Breast epithelium (tissue), 4 donors: ENCODE data around the gene ANKS3. TPM values are rescaled to one million over a fixed set of nuclear protein-coding genes. Genes with fewer than 3 reads are reported as not detected.
A peak's percentile ranks its signal among the peaks of the same experiment; 100 is the strongest.

Experiments used
- DNase-seq, 2 donors: peaks; one replicate each; pipeline ENCODE4 v3.0.0-alpha.2; 2019; ENCODE audit warnings: low spot score in 2 of 2
- H3K27ac ChIP-seq, 2 donors: fragments of 200-600 bp; sonication (generic) in 1 of 2; one replicate each; pipeline ENCODE4 v1.5.1; 2016 to 2019; ENCODE audit warnings: mild to moderate bottlenecking in 1 of 2
- H3K27me3 ChIP-seq, 2 donors: fragments of 200-600 bp; sonication (generic) in 1 of 2; one replicate each; pipeline versions ENCODE4 v1.5.1 to v1.6.0; 2017 to 2019; ENCODE audit warnings: control low read depth in 1 of 2, mild to moderate bottlenecking in 1 of 2
- H3K36me3 ChIP-seq: fragments of 200-600 bp; one replicate; pipeline ENCODE4 v1.5.1; 2019
- H3K4me1 ChIP-seq, 2 donors: fragments of 200-600 bp; sonication (generic); one replicate each; pipeline ENCODE4 v1.5.1; 2016 to 2019; ENCODE audit warnings: control low read depth in 1 of 2
- H3K4me3 ChIP-seq, 3 donors: fragments of 200-600 bp; sonication (generic); 1 replicate in 2 of 3; 2 replicates in 1 of 3; pipeline ENCODE4 v1.5.1; 2016 to 2019; ENCODE audit warnings: mild to moderate bottlenecking in 3 of 3, moderate library complexity in 2 of 3
- H3K9me3 ChIP-seq, 2 donors: fragments of 200-600 bp; sonication (generic) in 1 of 2; one replicate each; pipeline ENCODE4 v1.5.1; 2016 to 2019; ENCODE audit warnings: control low read depth in 1 of 2
- CTCF ChIP-seq, 3 donors: fragments of 450-650 bp; IDR thresholded peaks; one replicate each; pipeline ENCODE4 v1.5.1; 2016 to 2017; ENCODE audit warnings: antibody characterized with exemption in 3 of 3, mild to moderate bottlenecking in 3 of 3, moderate library complexity in 3 of 3
- POLR2A ChIP-seq: fragments of 450-650 bp; IDR thresholded peaks from one replicate; pipeline ENCODE4 v1.6.1; 2016; ENCODE audit warnings: antibody characterized with exemption, mild to moderate bottlenecking, moderate library complexity
- POLR2AphosphoS5 ChIP-seq, 3 donors: sonication (generic); formaldehyde crosslinking; IDR thresholded peaks; one replicate each; pipeline ENCODE4 v1.6.1; 2017; ENCODE audit warnings: antibody characterized with exemption in 3 of 3
- intact Hi-C: fragments of 100-400 bp; cut with DNase I; formaldehyde crosslinking; loops from one replicate; pipeline ENCODE4 v1.15.1; 2023; ENCODE audit warnings: low total_unique reads
- total RNA-seq, 3 donors: library from RNA; depleted of rRNA; stranded (reverse); fragments of >200 nt; gene quantifications; one replicate each; pipeline ENCODE4 v1.1.0, GENCODE V29; 2016

ANKS3 gene
- total RNA-seq, 3 donors from 2014 or later, result 12.6 to 33.1 (median 23.6) TPM

- Histone ChIP-seq H3K27me3 (no peaks in the 10 kb centered on the region), H3K9me3 (no peaks in the 10 kb centered on the region), H3K36me3 (no peaks in the 10 kb centered on the region), H3K4me3 (peak overlapping the region; percentile 91 to 99 (median 98)), H3K4me1 (no peaks in the 10 kb centered on the region), H3K27ac (peak overlapping the region; percentile 85 to 90)
- DNase-seq, result no peak
- TF ChIP-seq POLR2A (no peak), CTCF (IDR thresholded peaks at IDR 0.05) (no peak), POLR2AphosphoS5 (IDR thresholded peaks at IDR 0.05) (no peak)
- intact Hi-C loops, result no loop called here
Observed at GRCh38 chr16:4733747-4734062, 366 bp downstream of the ANKS3 start.

DNA sequence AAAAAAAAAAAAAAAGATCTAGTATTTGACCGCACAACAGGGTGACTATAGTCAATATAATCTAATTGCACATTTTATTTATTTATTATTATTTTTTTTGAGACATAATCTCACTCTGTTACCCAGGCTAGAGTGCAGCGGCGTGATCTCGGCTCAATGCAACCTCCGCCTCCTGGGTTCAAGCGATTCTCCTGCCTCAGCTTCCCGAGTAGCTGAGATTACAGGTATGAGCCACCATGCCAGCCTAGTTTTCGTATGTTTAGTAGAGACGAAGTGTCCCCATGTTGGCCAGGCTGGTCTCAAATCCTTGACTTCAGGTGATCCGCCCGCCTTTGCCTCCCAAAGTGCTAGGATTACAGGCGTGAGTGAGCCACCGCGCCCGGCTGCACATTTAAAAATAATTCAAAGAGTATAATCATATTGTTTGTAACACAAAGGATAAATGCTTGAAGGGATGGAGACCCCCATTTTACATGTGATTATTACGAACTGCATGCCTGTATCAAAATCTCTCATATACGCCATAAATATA is 794 bp downstream of the ANKS3 start:
- no peak for TF ChIP-seq CTCF (IDR thresholded peaks at IDR 0.05)
- no peak for TF ChIP-seq POLR2A
- TF ChIP-seq POLR2AphosphoS5 (IDR thresholded peaks at IDR 0.05), result no peak
- Histone ChIP-seq H3K4me3 (peak overlapping the region; percentile 91 to 99 (median 98)), H3K27ac (peak overlapping the region in 1 of 2 donors; percentile 85), H3K9me3 (no peaks in the 10 kb centered on the region), H3K4me1 (no peaks in the 10 kb centered on the region), H3K36me3 (no peaks in the 10 kb centered on the region), H3K27me3 (no peaks in the 10 kb centered on the region)
- intact Hi-C loops, result no loop called here
- no peak for DNase-seq

DNA sequence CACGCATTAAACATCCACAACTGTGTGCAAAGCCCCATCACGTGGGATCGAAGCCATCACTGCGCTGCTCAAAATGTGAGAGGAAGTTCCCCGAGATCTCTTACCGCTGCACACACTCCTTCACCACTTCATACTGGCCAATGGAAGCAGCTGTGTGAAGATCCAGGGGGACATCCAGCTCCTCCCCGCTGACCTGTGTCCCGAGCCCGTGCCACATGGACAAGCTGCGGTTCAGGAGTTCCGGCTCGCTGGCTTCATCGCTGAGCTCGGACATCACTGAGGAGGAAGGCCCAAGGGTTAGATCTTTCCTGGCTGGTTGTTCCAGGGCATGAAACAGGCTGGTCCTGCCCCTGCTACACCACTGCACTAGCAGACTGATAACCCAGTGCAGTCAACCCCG is 4.2 kb downstream of the ANKS3 start:
- no peak overlapping the region for H3K27ac ChIP-seq
- intact Hi-C loops, result no loop called here
- DNase-seq, result no peak
- H3K27me3 ChIP-seq, result no peaks in the 10 kb centered on the region
- no peak overlapping the region for H3K4me3 ChIP-seq
- H3K36me3 ChIP-seq, result no peaks in the 10 kb centered on the region
- TF ChIP-seq POLR2A (no peak), CTCF (IDR thresholded peaks at IDR 0.05) (no peak), POLR2AphosphoS5 (IDR thresholded peaks at IDR 0.05) (no peak)
- H3K9me3 ChIP-seq, result no peaks in the 10 kb centered on the region
- no peaks in the 10 kb centered on the region for H3K4me1 ChIP-seq

GRCh38 chr16:4728676-4729075 is 5.4 kb downstream of the ANKS3 start:
- no peak for DNase-seq
- H3K36me3 ChIP-seq, result no peaks in the 10 kb centered on the region
- intact Hi-C loops, result no loop called here
- TF ChIP-seq POLR2A (no peak), CTCF (IDR thresholded peaks at IDR 0.05) (no peak), POLR2AphosphoS5 (IDR thresholded peaks at IDR 0.05) (no peak)
- no peak overlapping the region for H3K27ac ChIP-seq
- H3K4me3 ChIP-seq, result no peak overlapping the region
- no peaks in the 10 kb centered on the region for H3K9me3 ChIP-seq
- no peaks in the 10 kb centered on the region for H3K4me1 ChIP-seq
- no peaks in the 10 kb centered on the region for H3K27me3 ChIP-seq

DNA sequence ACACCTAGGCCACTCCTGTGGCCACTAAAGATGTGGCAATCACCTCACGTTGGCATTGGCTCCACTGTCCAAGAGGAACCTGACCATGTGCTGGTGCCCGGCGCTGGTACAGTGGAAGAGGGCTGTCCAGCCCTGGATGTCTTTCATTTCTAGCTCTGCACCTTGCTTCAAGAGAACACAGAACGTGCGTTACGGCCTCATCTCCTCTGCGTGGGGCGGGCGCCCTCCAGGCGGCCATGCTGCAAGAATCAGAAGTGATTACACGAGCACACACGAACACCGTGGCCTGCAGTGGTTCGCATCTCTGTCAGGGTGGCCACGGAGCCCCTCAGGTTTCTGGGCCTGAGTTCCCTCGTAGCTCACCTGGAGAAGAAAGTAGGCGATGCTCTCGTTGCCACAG is 7.5 kb downstream of the ANKS3 start:
- no peak overlapping the region for H3K4me3 ChIP-seq
- H3K4me1 ChIP-seq, result no peaks in the 10 kb centered on the region
- TF ChIP-seq POLR2AphosphoS5 (IDR thresholded peaks at IDR 0.05) (no peak), CTCF (IDR thresholded peaks at IDR 0.05) (no peak), POLR2A (no peak)
- no peaks in the 10 kb centered on the region for H3K27me3 ChIP-seq
- intact Hi-C loops, result no loop called here
- DNase-seq, result no peak
- no peak overlapping the region for H3K27ac ChIP-seq
- H3K9me3 ChIP-seq, result no peaks in the 10 kb centered on the region
- H3K36me3 ChIP-seq, result no peaks in the 10 kb centered on the region
